GM19023 (cell line): ENCODE data around the gene MMP28.

Experiments used
- ATAC-seq: cut with Tn5 transposase; IDR thresholded peaks from one replicate; pipeline ENCODE4 v1.9.1; 2021; ENCODE audit warnings: mild to moderate bottlenecking, moderate library complexity; ENCODE audit not compliant: unreplicated experiment

Gene MMP28

DNA sequence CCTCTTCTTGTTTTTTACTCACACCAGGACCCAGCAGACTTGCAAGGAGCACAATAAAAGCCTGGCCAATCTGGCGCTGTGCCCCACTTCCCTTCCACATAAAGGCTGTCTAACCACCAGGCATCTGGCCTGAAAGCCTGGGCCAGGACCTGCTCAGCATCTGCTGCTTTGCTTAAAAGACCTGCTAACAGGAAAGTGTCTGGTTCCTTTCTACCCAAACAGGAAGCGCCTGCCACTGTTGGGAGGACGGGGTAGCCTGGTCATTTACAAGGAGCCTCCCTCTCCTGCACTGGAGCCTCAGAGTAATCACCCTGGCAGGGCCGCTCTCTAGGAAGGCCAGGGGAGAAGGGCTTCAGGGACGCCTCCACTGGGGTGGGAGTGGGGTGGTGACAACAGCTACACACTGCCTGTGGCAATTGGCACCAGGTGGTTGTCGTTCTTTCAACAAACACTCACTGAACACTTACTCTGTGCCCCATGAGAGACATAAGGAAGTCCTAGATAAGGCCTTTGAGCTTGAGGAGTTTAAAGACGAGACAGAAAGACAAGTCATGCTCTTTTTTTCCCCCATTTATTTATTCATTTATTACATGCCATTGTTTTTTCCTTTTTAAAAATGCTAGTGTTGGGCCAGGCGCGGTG is 6.3 kb upstream of the MMP28 start:
- no peak for ATAC-seq

DNA sequence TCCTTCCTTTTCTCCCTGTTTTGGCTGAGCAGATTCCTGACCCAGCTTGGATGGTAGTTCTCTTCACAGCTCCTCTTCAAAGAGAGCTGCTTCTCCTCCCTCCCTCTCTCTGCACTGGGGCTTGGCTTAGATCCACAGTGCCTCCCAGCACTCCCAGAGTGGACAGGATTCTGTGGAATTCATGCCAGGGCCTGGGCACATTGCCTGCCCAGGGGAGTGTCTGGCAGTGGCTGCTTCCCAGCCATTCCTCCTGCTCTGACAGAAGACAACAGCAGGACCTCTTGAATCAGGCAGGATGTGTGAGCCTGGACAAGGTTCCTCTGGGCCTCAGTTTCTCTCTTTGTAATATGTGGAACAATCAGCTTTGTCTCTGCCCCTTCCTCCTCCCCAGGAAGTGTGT is 4.5 kb upstream of the MMP28 start:
- no peak for ATAC-seq

GRCh38 chr17:35797918-35798317 is 2.5 kb upstream of the MMP28 start:
- no peak for ATAC-seq

- ATAC-seq, result no peak
These were observed 1.9 kb upstream of the MMP28 start for GRCh38 chr17:35797370-35797769.

GRCh38 chr17:35796942-35797341 is 1.5 kb upstream of the MMP28 start:
- no peak for ATAC-seq

DNA sequence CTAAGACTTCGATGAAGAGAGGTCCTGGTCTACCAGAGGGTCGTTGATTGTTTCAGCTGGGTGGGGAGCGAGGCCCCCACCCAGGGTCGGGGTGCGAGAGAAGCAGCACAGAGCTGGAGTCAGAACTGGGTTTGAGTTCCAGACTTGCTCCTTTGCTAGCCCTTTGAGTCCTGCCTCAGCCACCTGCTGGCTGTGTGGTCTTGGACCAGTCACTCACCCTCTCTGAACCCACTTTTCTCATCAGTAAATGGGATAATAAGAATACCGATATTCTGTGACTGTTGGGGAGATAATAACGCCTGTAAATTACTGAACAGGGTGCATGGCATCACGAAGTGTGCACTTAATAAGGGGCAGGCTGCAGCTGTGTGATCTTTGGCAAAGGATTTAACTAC is 427 bp upstream of the MMP28 start:
- ATAC-seq, result no peak

DNA sequence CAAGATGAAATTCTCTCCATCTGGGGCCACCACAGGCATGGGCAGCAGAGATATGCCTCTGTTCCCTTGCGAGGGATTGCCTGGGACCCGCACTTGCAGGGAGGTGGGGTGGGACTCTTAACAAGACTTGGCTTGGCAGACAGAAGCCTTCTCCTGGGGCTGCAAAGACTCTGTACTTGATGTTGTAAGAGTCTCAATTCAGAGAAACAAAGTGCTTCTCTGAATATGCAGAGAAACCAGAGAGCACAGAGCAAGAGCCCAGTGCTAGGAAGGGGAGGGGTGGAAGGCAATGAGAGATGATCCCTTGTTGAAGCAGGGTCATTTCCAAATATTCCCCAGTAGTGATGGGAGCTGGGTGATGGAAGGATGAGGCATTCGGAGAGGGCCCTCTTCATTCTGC is 2.2 kb downstream of the MMP28 start:
- ATAC-seq, result no peak

DNA sequence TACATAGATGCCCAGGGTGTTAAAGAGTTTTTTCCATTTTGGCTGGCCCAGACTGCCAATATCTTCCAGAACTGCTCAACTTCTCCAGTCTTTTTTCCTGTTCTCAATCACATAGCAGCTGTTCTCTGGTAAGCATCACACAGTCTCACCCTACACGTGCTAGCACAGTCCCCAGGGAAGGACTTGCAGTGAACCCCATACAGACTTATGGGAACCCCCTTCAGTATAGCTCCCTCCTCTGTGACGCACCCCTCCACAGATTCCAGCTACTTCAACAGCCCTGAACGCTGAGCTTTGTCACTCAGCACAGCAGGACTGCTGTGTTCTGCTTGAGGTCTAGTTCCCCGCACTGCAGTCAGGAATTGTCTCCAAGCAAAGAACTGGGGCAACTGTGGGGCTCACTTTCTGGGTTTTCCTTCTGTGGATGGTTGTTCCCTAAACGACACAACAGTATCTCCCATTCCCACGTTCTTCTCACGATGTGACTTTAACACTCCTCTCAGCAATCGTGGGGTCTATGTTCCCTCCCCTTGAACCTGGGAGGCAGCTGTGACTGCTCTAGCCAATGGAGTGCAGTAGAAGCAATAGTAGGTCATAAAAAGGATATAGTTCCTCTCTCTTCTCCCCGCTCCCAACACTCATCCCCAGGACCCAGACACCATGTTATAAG is 3.6 kb downstream of the MMP28 start:
- no peak for ATAC-seq

GRCh38 chr17:35790841-35791240 is 4.6 kb downstream of the MMP28 start:
- ATAC-seq, result no peak

DNA sequence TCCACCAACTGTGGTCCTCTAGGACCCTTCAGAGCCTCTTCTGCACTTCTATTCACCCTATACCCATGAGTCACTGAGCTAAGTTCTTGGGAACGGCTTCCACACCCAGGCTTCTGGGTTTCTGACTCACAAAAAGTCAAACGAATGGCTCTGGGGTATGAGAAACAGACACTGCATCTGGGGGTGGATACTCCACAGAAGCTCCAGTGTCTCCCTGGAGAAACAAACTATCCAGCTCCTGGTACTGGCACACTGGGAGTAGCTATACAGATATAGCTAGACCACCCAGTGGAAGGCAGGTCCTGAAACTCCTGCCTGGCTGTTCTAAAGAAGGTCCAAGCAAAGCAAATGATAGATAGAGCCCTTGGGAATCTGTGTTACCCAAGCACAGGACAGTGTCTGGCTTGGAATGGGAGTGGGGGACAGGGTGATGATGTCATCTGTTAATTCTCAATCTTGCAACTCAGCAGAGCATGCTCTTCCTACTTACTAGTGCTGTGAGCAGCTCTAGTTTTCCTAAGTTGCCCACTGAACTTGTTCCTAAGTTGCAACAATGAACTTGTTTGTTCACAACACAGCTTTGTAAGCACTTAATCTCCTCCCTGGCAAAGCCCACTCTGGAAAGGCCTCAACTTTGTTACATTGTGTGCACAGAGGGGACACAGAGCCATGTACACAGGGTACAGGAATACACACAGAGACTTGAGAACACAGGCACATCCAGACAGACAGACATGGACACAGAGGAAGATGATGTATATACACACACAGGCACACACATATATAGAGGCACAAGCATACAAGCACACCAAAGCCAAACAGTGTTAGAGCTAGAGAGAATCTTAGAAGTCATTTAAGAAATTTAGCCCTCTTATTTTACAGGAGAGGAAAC is 6.7 kb downstream of the MMP28 start:
- ATAC-seq, result no peak

- ATAC-seq, result no peak
These were observed 8.5 kb downstream of the MMP28 start for GRCh38 chr17:35786941-35787432.

DNA sequence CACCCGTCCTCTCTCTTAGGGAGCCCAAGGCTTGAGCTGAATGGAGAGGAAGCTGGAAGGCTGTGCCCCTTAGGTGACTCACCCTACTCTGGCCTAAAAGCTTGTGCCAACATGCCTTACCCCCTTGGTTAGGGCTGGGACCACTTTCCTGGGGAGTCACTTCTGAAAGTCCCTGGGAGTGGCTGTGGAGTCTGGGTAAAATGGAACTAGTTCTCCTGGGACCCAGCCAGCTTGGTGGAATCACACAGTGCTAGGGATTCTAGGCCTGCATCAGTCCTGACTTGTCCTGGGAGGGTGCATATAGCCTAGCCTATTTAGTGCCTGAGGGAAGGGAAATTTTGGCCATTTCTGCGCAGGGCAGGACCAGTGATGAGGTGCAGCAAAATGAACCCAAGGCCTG is 10.5 kb downstream of the MMP28 start:
- no peak for ATAC-seq

DNA sequence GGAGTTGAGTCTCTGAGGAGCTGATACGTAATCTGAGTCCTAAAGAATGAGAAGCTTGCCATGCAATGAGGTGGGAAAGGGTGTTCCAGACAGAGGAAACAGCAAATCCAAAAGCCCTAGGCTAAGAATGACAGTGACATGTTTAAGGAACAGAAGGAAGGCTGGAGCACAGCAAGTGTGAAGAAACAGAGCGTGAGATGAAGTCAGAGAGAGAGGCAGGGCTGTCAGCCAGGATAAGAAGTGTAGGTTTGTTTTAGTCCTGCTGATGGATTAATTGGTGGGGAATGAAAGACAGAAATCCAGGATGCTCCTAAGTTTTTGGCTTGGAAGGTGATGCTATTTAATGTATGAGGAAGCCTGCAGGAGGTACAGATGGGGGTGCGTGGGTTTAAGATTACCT is 14.5 kb downstream of the MMP28 start:
- ATAC-seq, result no peak

GRCh38 chr17:35778641-35779196 is 16.7 kb downstream of the MMP28 start:
- no peak for ATAC-seq

DNA sequence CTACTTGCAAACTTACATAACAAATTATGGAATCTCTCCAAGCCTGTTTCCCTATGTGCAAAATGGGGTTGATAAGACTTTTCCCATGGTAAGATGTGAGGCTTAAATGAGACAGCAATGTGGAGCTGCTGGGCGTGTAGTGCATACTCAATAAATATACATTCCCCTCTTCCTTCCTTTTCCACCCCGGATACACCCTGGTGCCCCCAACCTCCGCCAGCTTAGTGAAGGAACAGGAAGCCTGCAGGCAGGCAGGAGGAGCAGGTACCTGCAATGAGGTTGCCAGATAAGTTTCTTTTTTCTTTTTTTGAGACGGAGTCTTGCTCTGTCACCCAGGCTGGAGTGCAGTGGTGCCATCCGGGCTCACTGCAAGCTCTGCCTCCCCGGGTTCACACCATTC is 19.9 kb downstream of the MMP28 start:
- ATAC-seq, result no peak

- no peak for ATAC-seq
These were observed 20.4 kb downstream of the MMP28 start for GRCh38 chr17:35775039-35775438.

DNA sequence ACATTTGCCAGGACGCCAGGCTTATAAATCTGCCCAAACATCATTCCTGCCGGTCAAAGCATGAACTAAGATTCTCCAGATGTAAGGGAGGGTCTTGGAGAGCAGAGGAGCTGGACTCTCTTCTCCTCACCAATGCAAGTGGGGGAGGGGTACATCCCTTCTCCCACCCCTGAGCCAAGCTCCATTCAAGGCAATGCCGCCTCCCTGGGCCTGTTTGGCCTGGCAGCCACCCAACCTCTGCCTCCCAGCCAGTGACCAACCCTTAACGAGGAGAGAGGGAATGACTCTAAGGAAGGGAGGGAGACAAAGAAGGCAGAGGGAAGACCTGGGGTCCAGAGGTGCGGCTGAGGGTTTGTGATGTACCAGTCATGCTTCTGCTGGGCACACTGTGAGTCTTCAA is 20.9 kb downstream of the MMP28 start:
- no peak for ATAC-seq

DNA sequence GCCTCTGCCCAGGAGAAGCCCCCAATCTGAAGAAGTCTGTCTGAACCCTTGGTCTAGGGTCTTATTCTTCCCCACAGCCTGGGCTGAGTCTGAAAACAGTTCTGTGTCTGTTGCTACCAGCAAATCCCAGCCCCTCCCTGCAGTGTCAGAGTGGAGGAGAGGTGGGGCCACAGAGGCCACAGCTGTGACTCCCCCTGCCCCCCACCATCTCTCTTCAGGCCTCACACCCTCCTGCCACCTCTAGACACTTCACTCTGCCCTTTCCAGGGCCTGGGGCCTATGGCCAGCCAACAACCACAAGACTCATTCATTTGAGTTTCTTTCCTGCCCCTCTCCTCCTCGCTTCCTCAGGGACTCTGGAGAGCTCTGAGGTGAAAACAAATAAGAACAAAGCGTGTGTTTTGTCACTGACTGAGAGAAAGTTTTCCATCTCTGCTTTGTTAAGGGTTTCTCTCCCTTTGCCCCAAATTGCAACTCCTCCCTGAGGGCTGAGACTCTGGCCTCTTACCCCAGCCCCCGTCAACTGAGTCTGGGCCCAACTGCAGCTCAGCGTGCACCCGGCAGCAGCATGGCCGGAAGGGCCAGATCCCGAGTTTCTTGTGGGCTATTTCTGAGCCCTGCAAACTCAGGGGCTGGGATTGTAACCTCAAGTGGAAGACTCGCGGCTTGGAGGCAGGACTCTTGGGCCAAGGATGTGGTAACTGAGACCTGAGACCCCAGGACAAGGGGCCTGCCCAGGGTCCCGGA is 21.6 kb downstream of the MMP28 start:
- no peak for ATAC-seq

GRCh38 chr17:35773129-35773528 is 22.3 kb downstream of the MMP28 start:
- no peak for ATAC-seq

GRCh38 chr17:35769895-35770486 is 25.4 kb downstream of the MMP28 start:
- no peak for ATAC-seq
